Stimulated activated CD8-positive, alpha-beta memory T cell treated with anti-CD3 and anti-CD28 coated beads, Interleukin-12 subunit alpha, Interleukin-12 subunit beta, amount 100 ng/mL, for 24 hours (primary cell): Measurements from ENCODE around the gene TBX10.
"Not testable (repeated sequence)": the region's sequence is repeated elsewhere in the genome, so short reads cannot be mapped to it uniquely, and the experiment has no call there.

ENCODE experiments used
- DNase-seq: peaks from one replicate; pipeline ENCODE4 v3.0.0-alpha.2; 2020; ENCODE audit errors: extremely low read depth

Gene TBX10

DNA sequence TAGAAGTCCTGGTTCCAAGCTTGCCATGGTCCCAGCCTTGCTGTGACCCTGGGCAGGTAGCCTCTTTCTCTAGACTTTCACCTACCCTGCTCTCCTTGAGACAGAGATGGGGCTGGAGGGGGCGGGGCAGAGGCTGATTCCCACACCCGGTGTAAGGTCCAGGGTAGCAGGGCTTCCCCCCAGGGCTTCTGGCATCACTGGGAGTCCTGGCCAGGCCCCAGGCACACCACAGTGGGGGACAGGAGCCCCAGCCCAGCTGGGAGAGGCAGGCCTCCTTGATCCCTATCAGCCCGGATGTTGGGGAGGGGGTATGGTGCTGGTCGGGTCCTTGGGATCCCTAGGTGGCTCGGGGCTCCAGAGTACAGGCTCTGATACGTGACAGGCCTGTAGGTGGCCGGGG lies 8.2 kb downstream of the TBX10 start:
- no peak for DNase-seq

DNA sequence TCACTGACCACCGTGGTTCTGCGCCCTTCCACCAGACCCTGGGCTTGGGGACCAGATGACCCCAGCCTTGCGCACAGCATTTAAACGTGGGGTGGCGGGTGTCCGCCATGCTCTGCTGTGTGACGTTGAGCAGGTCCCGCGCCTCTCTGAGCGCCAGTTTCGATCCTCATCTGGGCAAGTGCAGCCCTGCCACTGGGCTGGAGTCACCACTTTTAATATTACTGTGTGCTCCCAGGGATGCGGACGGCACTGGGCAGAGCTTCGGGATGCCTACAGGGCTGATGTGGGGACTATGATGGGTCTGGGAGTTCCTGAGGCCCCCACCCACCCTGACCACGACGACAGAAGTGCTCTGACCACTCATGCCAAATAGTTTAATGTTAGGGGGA lies 8.6 kb downstream of the TBX10 start:
- DNase-seq: no peak

DNA sequence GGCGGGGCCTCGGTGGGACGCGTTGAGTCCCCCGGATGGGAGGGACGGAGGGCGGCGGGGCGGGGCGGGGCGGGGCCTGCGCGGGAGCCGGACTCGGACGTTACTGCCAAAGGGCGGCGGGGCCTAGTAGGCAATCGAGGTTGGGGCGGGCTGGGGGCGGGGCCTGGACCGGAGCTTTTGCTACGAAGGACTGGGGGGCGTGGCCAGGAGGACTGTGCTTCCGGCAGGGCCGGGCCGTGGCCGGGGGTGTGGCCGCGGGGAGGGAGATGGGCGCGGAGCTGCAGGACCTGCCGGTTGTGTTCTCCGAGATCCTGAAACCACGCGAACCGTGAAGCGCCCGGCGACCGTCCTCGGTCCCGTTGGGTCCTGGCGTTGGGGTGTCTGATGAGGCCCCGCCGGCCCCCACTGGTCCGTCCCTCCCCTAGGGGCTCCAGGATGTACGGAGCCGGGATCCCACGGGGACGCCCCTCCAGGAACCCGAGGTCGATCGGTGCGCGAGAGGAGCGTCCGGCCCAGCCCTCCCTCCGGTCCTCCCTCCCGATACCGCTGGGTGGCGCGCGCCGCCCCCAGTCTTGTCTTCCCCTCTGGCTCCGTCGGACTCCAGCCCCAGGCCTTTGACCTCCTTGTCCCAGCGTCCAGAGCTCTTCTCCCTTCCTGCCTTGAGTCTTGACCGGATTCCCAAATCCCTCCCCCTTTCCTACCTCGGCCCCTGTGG lies 9.2 kb downstream of the TBX10 start:
- peak; percentile 96 for DNase-seq

DNA sequence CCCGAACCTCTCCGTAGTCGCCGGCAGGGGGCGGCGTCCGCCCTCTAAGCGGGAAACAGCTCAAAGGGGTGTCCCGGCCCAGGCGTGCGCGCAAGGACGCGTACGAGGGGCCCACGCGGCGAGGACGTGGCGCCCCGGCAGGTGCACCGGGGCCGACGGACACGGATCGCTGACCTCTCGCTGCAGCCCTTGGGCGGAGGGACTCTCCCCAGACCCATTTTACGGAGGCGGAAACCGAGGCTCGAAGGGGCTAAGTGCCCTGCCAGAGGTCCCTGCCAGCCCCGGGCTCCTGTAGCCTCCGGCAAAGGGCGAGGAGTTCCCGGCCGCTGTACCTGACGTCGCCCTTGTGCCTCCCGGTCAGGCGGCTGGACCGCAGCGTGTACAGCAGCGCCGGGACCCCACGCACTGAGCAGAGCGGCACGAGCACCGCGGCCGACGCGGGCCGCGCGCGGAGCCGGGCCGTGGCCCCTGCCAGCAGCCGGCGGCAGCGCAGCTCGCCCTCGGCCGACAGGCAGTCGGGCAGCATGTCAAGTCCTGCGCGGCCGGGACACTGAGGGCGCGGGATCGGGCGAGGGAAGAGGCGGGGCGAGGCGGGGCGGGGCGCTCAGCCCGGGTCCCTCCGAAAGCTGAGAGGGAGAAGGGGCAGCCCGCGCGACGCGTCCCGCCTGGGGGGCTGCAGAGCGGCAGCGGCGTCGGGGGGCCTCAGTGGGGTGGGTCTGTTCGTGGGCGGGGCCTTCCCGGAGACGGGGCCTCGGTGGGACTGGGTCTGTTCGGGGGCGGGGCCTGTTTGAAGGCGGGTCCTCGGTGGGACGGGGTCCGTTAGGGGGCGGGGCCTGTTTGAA lies 10.0 kb downstream of the TBX10 start, which contains the start of gene NUDT8:
Gene NUDT8, minus strand, starts transcription at position 552 of the 842 bp plus-strand sequence. Its CDS starts 26 bp downstream, at position 526.
- DNase-seq: peak; percentile 72

DNA sequence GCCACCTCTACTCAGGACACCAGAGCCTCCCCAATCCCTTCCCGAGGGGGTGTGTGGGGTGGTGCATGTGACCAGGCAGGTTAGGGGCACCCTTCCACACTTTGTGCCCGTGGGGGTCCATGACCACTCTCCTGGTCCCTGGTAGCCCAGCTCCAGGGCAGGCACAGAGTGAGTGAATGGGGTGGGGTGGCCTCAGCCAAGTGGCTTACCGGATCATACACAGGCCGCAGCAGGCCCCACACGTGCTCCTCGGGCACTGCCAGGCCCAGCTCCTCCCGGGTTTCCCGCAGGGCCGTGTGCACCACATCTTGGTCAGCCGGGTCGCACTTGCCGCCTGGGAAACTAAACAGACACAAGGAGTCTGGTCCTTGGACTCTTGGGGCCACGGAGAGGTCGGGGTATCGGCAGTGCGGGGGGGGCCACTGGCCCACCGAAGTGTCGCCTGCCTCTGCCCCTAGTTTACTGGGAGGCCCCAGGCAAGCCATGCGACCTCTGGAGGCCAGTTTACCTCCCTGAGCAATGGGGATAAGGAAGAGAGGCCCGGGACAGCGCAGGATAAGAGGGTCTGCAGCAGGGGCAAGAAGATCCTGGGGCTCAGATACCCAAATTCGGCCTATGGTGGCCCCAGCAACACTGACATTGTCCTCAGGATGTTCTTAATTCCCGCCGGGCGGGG lies 10.7 kb downstream of the TBX10 start:
- no peak for DNase-seq

DNA sequence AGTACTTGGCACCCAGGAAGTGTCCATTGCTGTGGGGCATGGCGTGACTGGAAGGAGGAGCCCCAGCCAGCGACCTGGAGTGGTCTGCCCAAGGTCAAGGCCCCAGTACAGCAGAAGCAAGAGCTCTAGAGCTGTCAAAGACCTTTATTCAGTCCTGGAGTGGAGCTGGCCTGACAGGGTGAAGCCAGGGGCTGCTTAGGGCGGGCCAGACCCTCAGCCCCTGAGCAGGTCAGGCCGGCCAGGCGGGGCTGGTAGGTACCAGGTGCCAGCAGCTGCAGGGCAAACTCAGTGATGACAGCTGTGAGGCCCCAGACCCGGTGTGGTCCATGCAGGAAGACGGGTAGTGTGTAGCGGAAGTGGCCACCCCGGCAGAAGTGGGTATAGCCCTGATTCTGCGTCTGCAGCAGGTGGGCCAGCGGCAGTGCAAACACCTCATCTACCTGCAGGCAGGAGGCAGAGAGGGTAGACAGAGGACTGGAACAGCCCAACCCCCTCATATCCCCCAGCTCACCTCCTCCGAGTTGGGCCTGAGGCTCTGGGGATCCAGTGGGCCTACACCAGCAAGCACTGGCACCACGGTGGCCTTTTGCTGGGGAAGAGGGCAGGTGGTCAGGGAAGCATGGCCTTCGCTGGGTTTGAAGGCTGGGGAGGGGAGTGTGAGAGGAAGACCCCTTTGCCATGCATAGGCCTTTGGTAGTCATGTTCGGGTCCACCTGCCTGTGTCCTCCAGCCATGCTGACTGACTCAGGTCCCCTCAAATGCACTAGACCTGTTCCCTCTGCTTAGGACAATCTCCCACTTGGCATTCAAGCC lies 11.5 kb downstream of the TBX10 start:
- no peak for DNase-seq

DNA sequence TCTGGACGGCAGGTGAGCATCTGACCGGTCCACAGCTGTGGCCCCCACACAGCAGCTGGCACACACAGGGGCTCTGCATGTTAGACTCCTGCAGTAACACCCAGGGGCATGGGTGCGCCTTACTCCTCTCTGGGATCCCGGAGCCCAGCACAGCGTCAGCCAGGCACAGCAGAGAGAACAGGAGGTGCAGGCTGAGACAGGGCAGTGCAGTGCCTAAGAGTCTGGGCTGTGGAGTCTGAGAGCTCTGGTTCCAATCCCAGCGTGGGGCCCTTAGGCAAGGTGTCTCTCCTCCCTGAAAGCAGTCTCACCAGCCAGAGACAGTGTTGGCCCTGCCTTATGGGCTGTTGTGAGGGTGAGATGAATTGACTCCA lies 12.1 kb downstream of the TBX10 start:
- DNase-seq: no peak

DNA sequence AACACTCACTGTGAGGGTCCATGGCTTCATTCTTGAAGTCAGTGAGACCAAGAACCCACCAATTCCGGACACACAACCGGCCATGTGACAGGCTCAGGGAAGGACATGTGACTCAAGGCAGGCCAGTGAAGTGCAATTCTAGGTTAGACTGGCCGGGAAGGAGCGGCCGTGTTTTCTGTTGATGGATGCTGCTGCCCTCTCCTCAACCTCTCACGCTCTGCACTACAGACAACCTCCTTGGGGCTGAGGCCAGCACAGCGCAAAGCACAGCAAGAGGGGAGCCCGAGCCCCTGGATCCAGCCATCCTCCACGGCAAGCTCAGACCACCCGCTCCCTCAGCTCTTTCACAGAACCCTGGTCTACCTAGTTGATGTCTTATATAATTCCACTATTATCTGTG lies 12.6 kb downstream of the TBX10 start:
- no peak for DNase-seq

DNA sequence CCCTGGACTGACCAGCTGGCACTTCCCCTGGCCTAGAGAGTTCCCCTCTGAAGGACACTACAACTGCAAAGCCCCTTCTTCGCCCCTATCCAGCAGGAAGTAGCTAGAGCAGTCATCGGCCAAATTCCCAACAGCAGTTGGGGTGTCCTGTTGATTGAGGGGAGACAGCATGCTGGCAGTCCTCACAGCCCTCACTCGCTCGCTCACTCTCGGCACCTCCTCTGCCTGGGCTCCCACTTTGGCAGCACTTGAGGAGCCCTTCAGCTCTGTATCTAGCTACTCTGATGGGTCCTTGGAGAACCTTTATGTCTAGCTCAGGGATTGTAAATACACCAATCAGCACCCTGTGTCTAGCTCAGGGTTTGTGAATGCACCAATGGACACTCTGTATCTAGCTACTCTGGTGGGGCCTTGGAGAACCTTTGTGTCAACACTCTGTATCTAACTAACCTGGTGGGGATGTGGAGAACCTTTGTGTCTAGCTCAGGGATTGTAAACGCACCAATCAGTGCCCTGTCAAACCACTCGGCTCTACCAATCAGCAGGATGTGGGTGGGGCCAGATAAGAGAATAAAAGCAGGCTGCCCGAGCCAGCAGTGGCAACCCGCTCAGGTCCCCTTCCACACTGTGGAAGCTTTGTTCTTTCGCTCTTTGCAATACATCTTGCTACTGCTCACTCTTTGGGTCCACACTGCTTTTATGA lies 13.3 kb downstream of the TBX10 start:
- DNase-seq: not testable (repeated sequence)

DNA sequence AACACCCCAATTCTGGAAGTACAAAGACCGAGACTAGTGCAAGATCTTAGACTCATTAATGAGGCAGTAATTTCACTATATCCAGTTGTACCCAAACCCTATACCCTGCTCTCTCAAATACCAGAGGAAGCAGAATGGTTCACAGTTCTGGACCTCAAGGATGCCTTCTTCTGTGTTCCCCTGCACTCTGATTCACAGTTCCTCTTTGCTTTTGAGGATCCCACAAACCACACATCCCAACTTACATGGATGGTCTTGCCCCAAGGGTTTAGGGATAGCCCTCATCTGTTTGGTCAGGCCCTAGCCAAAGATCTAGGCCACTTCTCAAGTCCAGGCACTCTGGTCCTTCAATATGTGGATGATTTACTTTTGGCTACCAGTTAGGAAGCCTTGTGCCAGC lies 15.8 kb downstream of the TBX10 start:
- not testable (repeated sequence) for DNase-seq

DNA sequence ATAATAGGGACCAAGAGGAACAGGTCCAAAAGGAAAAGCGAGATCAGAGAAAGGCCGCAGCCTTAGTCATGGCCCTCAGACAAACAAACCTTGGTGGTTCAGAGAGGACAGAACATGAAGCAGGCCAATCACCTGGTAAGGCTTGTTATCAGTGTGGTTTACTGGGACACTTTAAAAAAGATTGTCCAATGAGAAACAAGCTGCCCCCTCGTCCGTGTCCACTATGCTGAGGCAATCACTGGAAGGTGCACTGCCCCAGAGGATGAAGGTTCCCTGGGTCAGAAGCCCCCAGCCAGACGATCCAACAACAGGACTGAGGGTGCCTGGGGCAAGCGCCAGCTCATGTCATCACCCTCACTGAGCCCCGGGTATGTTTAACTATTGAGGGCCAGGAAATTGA lies 16.7 kb downstream of the TBX10 start:
- DNase-seq: not testable (repeated sequence)

DNA sequence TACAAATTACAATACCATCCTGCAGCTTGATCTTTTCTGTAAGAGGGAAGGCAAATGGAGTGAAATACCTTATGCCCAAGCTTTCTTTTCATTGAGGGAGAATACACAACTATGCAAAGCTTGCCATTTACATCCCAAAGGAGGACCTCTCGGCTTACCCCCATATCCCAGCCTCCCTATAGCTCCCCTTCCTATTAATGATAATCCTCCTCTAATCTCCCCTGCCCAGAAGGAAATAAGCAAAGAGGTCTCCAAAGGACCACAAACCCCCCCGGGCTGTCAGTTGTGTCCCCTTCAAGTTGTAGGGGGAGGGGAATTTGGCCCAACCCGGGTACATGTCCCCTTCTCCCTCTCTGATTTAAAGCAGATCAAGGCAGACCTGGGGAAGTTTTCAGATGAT lies 17.6 kb downstream of the TBX10 start:
- DNase-seq: not testable (repeated sequence)

DNA sequence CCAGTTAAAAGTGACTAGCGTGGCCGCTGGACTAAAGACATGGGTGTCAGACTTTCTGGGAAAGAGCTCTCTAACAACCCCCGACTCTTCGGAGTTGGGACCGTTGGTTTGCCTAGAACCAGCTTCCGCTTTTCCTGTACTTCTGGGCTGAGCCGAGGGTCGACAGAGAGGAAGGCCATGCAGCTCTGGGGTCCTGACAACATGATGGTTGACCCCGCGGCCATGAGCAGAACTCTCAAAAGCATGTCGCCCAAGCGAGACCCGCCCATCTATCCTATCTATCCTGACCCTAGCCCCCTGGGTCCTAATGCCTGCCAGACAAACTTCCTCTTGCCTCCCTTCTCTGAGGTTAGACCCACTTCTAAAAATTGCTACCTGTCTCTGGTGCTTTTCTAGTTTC lies 18.9 kb downstream of the TBX10 start:
- not testable (repeated sequence) for DNase-seq

DNA sequence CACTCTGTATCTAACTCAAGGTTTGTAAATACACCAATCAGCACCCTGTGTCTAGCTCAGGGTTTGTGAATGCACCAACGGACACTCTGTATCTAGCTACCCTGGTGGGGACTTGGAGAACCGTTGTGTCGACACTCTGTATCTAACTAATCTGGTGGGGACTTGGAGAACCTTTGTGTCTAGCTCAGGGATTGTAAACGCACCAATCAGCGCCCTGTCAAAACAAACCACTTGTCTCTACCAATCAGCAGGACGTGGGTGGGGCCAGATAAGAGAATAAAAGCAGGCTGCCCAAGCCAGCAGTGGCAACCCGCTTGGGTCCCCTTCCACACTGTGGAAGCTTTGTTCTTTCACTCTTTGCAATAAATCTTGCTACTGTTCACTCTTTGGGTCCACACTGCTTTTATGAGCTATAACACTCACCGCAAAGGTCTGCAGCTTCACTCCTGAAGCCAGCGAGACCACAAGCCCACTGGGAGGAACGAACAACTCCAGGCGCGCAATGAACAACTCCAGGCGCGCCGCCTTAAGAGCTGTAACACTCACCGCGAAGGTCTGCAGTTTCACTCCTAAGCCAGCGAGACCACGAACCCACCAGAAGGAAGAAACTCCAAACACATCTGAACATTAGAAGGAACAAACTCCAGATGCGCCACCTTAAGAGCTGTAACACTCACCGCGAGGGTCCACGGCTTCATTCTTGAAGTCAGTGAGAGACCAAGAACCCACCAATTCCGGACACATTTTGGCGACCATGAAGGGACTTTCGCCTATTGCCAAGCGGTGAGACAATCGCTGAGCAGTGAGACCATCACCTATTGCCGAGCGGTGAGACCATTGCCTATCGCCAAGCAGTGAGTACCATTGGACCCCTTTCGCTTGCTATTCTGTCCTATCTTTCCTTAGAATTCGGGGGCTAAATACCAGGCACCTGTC lies 19.6 kb downstream of the TBX10 start:
- not testable (repeated sequence) for DNase-seq

DNA sequence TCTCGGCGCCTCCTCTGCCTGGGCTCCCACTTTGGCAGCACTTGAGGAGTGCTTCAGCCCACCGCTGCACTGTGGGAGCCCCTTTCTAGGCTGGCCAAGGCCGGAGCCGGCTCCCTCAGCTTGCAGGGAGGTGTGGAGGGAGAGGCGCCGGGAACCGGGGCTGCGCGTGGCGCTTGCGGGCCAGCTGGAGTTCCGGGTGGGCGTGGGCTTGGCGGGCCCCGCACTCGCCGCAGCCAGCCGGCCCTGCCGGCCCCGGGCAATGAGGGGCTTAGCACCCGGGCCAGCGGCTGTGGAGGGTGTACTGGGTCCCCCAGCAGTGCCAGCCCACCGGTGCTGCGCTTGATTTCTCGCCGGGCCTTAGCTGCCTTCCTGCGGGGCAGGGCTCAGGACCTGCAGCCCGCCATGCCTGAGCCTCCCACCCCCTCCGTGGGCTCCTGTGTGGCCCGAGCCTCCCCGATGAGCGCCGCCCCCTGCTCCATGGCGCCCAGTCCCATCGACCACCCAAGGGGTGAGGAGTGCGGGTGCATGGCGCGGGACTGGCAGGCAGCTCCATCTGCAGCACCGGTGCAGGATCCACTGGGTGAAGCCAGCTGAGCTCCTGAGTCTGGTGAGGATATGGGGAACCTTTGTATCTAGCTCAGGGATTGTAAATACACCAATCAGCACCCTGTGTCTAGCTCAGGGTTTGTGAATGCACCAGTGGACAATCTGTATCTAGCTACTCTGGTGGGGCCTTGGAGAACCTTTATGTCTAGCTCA lies 20.5 kb downstream of the TBX10 start:
- not testable (repeated sequence) for DNase-seq

DNA sequence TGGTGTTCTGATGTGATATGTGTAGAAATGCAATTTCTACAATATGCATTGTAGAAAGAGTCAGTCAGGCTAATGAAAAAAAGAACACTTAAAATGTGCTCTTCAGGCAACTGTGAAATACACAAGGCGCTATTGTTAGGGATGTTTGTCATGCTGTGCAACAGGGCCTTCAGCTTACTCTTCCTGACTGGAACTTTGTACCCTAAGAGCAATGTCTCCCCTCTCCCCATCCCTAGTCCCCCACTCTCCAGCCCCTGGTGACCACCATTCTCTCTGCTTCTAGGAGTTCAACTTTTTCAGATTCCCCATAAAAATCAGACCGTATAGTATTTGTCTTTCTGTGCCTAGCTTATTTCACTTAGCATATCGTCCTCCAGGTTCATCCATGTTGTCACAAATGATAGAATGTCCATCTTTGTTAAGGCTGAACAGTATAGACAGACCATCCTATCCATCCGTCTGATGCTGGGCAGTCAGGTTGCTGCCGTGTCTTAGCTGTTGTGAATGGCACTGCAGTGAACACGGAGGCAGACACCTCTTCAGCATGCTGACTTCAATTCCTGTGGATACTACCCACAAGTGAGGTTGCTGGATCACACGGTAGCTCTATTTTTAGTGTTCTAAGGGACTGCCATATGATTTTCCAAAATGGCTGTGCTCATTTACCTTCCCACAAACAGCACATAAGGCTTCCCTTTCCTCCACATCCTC lies 22.2 kb downstream of the TBX10 start:
- DNase-seq: no peak

DNA sequence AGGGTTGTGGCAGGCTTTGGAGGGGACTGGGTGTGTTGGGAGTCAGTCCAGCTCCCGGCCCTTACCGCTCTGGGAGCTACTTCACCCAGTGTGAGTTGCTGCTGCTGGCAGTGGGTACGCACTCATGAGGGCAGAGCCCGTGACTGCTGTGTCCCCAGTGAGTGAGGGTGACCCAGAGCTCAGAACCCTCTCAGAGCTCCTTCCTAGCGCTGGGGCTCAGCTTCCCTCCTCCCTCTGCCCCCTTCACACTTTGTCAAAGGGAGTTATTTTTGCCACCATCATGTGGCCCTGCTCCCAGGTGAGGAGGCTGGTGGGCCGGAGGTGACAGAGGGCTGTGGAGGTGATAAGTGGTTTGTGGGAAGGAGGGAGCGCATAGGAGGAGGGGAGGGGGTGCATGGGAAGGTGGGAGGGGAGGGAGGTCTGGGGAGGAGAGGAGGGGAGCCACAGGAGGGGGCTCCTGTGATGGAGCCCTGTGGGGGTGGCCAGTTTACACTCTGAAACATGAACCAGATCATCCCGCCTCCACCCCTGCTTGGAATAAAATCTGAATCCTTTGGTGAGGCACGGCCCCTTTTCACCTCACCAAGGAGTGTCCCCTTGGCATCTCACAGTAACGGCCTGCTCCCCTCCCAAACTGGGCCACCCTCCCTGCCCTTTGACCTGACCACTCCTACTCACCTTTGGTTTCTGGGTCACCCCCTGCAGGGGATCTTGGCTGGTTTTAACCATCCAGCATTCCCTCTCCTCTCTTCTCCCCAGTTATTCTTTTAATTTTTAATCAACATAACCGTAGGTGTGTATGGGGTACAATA lies 22.9 kb downstream of the TBX10 start:
- no peak for DNase-seq
